Panc1 (cell line): ENCODE results near the gene ANKRD26. TPM values are rescaled to one million over a fixed set of nuclear protein-coding genes. Genes with fewer than 3 reads are reported as not detected.

ENCODE experiments used
- ATAC-seq: fragments of 200-7000 bp; cut with Tn5 transposase; 2 replicates; pipeline ENCODE4 v1.9.1; 2020; ENCODE audit warnings: mild to moderate bottlenecking, moderate library complexity
- Bru-seq: library from RNA; stranded (reverse); fragments of 400-500 nt; gene quantifications from one replicate; lab custom pipeline; 2021; lab: Mats Ljungman, UMichigan
- BruChase-seq, 2 experiments: library from RNA; stranded (reverse); fragments of 400-500 nt; gene quantifications; one replicate each; lab custom pipeline; 2021; lab: Mats Ljungman, UMichigan
- BruUV-seq: library from RNA; stranded (reverse); fragments of 400-500 nt; replicated peaks from 2 replicates; lab custom pipeline; 2021; lab: Mats Ljungman, UMichigan
- CTCF ChIA-PET: fragments of 300-600 bp; sonication (Branson Sonifier 250); formaldehyde crosslinking; loops from one replicate; lab custom pipeline; 2022; ENCODE audit warnings: antibody characterized with exemption; lab: Charles Lee
- POLR2A ChIA-PET: fragments of 300-600 bp; sonication (Branson Sonifier 250); formaldehyde crosslinking; loops from one replicate; lab custom pipeline; 2022; ENCODE audit warnings: antibody characterized with exemption; lab: Charles Lee
- DNase-seq: peaks from one replicate; pipeline ENCODE4 v3.0.0-alpha.2; 2010; ENCODE audit warnings: low read depth, low spot score
- H3K27ac ChIP-seq: 2 replicates; pipeline ENCODE4 v1.5.1; 2011; ENCODE audit warnings: mild to moderate bottlenecking, low read length, inconsistent platforms
- H3K27me3 ChIP-seq: fragments of 200-500 bp; sonication (Bioruptor generic); 2 replicates; pipeline ENCODE4 v1.6.0; 2014; ENCODE audit warnings: low read length, inconsistent platforms; ENCODE audit not compliant: control insufficient read depth, insufficient read depth
- H3K36me3 ChIP-seq: fragments of 200-500 bp; sonication (Bioruptor generic); 2 replicates; pipeline ENCODE4 v1.5.1; 2014; ENCODE audit warnings: inconsistent platforms, mild to moderate bottlenecking, low read length, moderate library complexity; ENCODE audit not compliant: control insufficient read depth, insufficient read depth
- H3K4me1 ChIP-seq: 2 replicates; pipeline ENCODE4 v1.5.1; 2011; ENCODE audit warnings: inconsistent platforms, mild to moderate bottlenecking, low read length, moderate library complexity; ENCODE audit not compliant: control insufficient read depth, insufficient read depth
- H3K4me3 ChIP-seq, 2 experiments: 2 replicates each; pipeline ENCODE4 v1.5.1; 2011 to 2012; ENCODE audit warnings: low read depth in 2 of 2, low read length in 2 of 2, mild to moderate bottlenecking in 2 of 2, inconsistent platforms in 1 of 2, moderate library complexity in 1 of 2
- H3K9me3 ChIP-seq: fragments of 200-500 bp; sonication (Bioruptor generic); 2 replicates; pipeline ENCODE4 v1.5.1; 2014; ENCODE audit warnings: low read depth, mild to moderate bottlenecking, inconsistent platforms, low read length, moderate library complexity; ENCODE audit not compliant: control insufficient read depth, insufficient read depth
- CTCF ChIP-seq: fragments of 450-650 bp; IDR thresholded peaks from 2 replicates; pipeline ENCODE4 v1.5.1; 2017; ENCODE audit warnings: mild to moderate bottlenecking
- POLR2AphosphoS5 ChIP-seq: IDR thresholded peaks from 2 replicates; pipeline ENCODE4 v1.6.1; 2012; ENCODE audit warnings: mild to moderate bottlenecking, low read depth, low read length, moderate library complexity
- SIN3A ChIP-seq: IDR thresholded peaks from 2 replicates; pipeline ENCODE4 v1.6.1; 2012; ENCODE audit warnings: low read depth, mild to moderate bottlenecking, low read length, moderate library complexity, borderline replicate concordance; ENCODE audit not compliant: insufficient read depth
- TCF7L2 ChIP-seq: IDR thresholded peaks from 2 replicates; pipeline ENCODE4 v1.6.1; 2011; ENCODE audit warnings: mild to moderate bottlenecking, low read depth, low read length, inconsistent platforms
- in situ Hi-C: cut with HindIII; loops from 2 replicates; pipeline ENCODE4 v1.10.0; 2016; ENCODE audit warnings: low sequenced_read_pairs, low pct_unique_long_range_greater_than_20kb
- intact Hi-C: fragments of 100-400 bp; cut with micrococcal nuclease; formaldehyde crosslinking; loops from one replicate; pipeline ENCODE4 v1.10.0; 2022; ENCODE audit not compliant: unreplicated experiment
- long read RNA-seq: library from polyadenylated mRNA; unstranded; transcript quantifications from one replicate; pipeline ENCODE4 v2.0.0, GENCODE V29; 2021; ENCODE audit not compliant: unreplicated experiment
- polyA plus RNA-seq: library from polyadenylated mRNA; unstranded; fragments of >200 nt; gene quantifications from one replicate; pipeline ENCODE4 v1.2.1, GENCODE V29; 2012; ENCODE audit warnings: missing spikeins; ENCODE audit not compliant: insufficient read length
- total RNA-seq: library from RNA; stranded (reverse); gene quantifications from one replicate; pipeline ENCODE4 v1.2.1, GENCODE V29; 2021; ENCODE audit not compliant: unreplicated experiment
- TF ChIP-seq, protein P1 (sequence below), 2 experiments: IDR thresholded peaks; 2 replicates each; pipeline ENCODE4 v1.6.1; 2011 to 2012; ENCODE audit warnings: low read depth in 2 of 2, control low read depth in 1 of 2, low read length in 1 of 2, mild to moderate bottlenecking in 1 of 2, moderate library complexity in 1 of 2; ENCODE audit not compliant: insufficient read depth in 1 of 2

Gene ANKRD26
- total RNA-seq (6.9 TPM), Bru-seq, nascent RNA (percentile 59 among the genes with signal in this experiment), BruChase-seq, experiment 1, labeled RNA remaining after a 2-hour chase (percentile 62 among the genes with signal in this experiment), BruChase-seq, experiment 2, labeled RNA remaining after a 6-hour chase (percentile 61 among the genes with signal in this experiment)
- 3.5 TPM for polyA plus RNA-seq
- long read RNA-seq, partial matches to known transcripts, result 21 of 24 reads
- long read RNA-seq, other reads (novel, unspliced or antisense), result 3 of 24 reads

DNA sequence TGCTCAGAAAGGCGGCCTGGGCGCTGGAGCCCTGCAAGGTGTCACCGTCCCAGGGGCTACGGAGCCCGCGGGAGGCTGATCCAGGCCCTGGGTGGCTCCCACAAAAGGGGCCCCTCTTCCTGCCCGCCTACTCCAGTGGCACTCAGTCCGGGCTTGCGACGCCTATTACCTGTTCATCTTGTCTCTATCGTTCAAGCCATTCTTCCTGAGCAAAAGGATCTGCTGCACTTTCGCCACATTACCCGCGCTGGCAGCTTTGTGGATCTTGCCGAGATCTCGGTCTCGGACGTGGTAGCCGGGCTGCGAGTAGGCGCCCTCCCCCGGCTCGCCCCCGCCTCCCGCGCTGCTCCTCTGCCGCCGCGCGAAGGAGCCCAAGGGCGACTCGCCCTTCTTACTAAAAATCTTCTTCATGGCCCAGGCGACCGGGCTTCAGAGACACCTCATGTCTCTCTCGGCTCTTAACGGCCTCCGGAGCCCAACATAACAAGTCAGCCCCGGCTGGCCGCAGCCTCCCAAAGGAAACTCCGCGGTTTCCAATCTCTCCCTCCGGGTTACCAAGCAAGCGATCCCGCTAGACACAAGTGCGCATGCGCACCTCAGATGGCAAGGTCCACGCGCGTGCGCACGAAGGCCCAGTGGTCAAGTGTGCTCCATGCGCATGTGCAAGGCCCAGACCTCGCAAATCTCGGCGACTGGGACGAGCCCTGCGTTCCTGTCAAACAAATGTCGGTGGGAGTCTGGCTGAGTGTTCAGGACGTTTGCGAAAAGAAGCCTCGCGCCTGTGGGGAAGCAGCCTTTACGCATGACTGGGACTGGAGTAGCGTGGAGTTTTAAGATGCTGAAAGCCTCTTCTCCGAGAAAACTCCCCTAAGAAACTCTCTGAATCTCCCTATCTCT, at the start of gene ANKRD26:
TSS of gene ANKRD26 (minus strand) at position 579 of the 897 bp plus-strand sequence. CDS start at position 411, 168 bp downstream.
- TF ChIP-seq, protein P1, sequence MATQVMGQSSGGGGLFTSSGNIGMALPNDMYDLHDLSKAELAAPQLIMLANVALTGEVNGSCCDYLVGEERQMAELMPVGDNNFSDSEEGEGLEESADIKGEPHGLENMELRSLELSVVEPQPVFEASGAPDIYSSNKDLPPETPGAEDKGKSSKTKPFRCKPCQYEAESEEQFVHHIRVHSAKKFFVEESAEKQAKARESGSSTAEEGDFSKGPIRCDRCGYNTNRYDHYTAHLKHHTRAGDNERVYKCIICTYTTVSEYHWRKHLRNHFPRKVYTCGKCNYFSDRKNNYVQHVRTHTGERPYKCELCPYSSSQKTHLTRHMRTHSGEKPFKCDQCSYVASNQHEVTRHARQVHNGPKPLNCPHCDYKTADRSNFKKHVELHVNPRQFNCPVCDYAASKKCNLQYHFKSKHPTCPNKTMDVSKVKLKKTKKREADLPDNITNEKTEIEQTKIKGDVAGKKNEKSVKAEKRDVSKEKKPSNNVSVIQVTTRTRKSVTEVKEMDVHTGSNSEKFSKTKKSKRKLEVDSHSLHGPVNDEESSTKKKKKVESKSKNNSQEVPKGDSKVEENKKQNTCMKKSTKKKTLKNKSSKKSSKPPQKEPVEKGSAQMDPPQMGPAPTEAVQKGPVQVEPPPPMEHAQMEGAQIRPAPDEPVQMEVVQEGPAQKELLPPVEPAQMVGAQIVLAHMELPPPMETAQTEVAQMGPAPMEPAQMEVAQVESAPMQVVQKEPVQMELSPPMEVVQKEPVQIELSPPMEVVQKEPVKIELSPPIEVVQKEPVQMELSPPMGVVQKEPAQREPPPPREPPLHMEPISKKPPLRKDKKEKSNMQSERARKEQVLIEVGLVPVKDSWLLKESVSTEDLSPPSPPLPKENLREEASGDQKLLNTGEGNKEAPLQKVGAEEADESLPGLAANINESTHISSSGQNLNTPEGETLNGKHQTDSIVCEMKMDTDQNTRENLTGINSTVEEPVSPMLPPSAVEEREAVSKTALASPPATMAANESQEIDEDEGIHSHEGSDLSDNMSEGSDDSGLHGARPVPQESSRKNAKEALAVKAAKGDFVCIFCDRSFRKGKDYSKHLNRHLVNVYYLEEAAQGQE (IDR thresholded peaks at IDR 0.05; ENCODE audit: insufficient read depth in 1 of 2, low read depth in 2 of 2, low read length in 1 of 2), result no peak
- TF ChIP-seq POLR2AphosphoS5, result peak; percentile 91
- H3K36me3 ChIP-seq, result peaks cover 4% of the 10 kb centered on the region; the same call in 1 of the 2 replicates
- CTCF ChIA-PET, result no interaction called here

DNA sequence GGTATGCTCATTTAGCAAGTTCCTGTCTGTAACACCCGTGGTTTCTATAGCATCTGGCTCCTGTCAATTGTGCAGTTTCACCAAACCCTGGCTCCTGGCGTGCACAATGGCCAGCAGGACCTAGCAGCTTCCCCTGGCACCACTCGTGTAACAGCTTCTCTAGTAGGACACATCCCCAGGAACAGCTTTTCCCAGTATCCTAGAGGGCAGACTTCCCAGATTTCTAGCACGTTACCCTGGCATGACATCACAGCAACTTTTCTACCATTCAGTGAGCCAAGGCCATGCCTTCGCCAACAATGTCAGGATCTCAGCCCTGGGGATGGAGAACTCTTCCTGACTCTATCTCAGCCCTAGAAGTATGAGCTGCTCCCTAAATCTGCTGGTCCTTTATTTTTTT, 47.4 kb upstream of the ANKRD26 start:
- 0 out of 2 replicates have a peak, but pooled peaks cover 2% of the 10 kb centered on the region for H3K4me1 ChIP-seq
- no peaks in the 10 kb centered on the region for H3K27me3 ChIP-seq
- intact Hi-C loops, result no loop called here
- CTCF ChIA-PET, result no interaction called here
- DNase-seq (no peak), ATAC-seq (no peak)
- no peak overlapping the region for H3K4me3 ChIP-seq
- no peak overlapping the region for H3K27ac ChIP-seq
- POLR2A ChIA-PET, result no interaction called here
- in situ Hi-C loops, result no loop called here
- H3K9me3 ChIP-seq, result no peaks in the 10 kb centered on the region
- no TSS peak for BruUV-seq
- H3K36me3 ChIP-seq, result peaks cover 10% of the 10 kb centered on the region; the same call in 1 of the 2 replicates
- no peak for TF ChIP-seq POLR2AphosphoS5
- no peak for TF ChIP-seq TCF7L2
- TF ChIP-seq, protein P1 (IDR thresholded peaks at IDR 0.05; ENCODE audit: insufficient read depth in 1 of 2, low read depth in 2 of 2, low read length in 1 of 2), result no peak
- no peak for TF ChIP-seq CTCF
- no peak for TF ChIP-seq SIN3A

More for the DNA sequence above, at the start of gene ANKRD26:
- intact Hi-C loops (no loop called here), in situ Hi-C loops (no loop called here)
- no peaks in the 10 kb centered on the region for H3K9me3 ChIP-seq
- H3K27ac ChIP-seq, result peak within 1 kb of the TSS; percentile 87
- BruUV-seq, result TSS peak; percentile 74
- DNase-seq (peak; percentile 88), ATAC-seq (peak; percentile 92)
- peak within 1 kb of the TSS; percentile 71 to 83 for H3K4me3 ChIP-seq
- no peaks in the 10 kb centered on the region for H3K4me1 ChIP-seq
- no peaks in the 10 kb centered on the region for H3K27me3 ChIP-seq
- POLR2A ChIA-PET, result no interaction called here
